CD4-positive, CD25-positive, alpha-beta regulatory T cell (primary cell): ENCODE data around the gene TENM4. TPM values are rescaled to one million over a fixed set of nuclear protein-coding genes. Genes with fewer than 3 reads are reported as not detected.

Experiments
- ATAC-seq, 2 donors: fragments of 150-1000 bp; cut with Tn5 transposase; one replicate each; pipeline ENCODE4 v1.10.0; 2021; ENCODE audit warnings: low read depth in 2 of 2, moderate number of reproducible peaks in 2 of 2, moderate library complexity in 1 of 2
- DNase-seq, 3 donors: peaks; one replicate each; pipeline versions ENCODE4 v3.0.0 to v3.0.0-alpha.2; 2012 to 2022; ENCODE audit warnings: mixed read lengths in 1 of 3
- H3K27ac ChIP-seq: one replicate; pipeline ENCODE4 v1.7.0; 2013; ENCODE audit warnings: mild to moderate bottlenecking, low read length; ENCODE audit not compliant: insufficient read depth, poor library complexity, severe bottlenecking
- H3K27me3 ChIP-seq: one replicate; pipeline ENCODE4 v1.7.0; 2013; ENCODE audit warnings: low read length; ENCODE audit not compliant: control insufficient read depth, insufficient read depth
- H3K36me3 ChIP-seq: one replicate; pipeline ENCODE4 v1.7.0; 2013; ENCODE audit warnings: mild to moderate bottlenecking, low read length, moderate library complexity; ENCODE audit not compliant: control insufficient read depth, insufficient read depth
- H3K4me1 ChIP-seq: 2 replicates; pipeline ENCODE4 v1.7.0; 2013; ENCODE audit warnings: mild to moderate bottlenecking, low read length; ENCODE audit not compliant: insufficient read depth, control insufficient read depth, poor library complexity, severe bottlenecking
- H3K4me3 ChIP-seq: one replicate; pipeline ENCODE4 v1.7.0; 2013; ENCODE audit warnings: low read depth, mild to moderate bottlenecking, low read length, moderate library complexity
- H3K9me3 ChIP-seq, 2 experiments: 1 replicate in 1 of 2; 2 replicates in 1 of 2; pipeline ENCODE4 v1.7.0; 2013; ENCODE audit warnings: low read length in 2 of 2, mild to moderate bottlenecking in 1 of 2, moderate library complexity in 1 of 2; ENCODE audit not compliant: control insufficient read depth in 2 of 2
- H3K27ac Mint-ChIP-seq, 3 donors: one replicate each; pipeline ENCODE4 v1.8.0; 2020 to 2022; ENCODE audit warnings: mild to moderate bottlenecking in 3 of 3, mixed read lengths in 3 of 3, moderate library complexity in 2 of 3
- H3K27me3 Mint-ChIP-seq: one replicate; pipeline ENCODE4 v1.8.0; 2022; ENCODE audit warnings: mild to moderate bottlenecking, mixed read lengths
- H3K36me3 Mint-ChIP-seq: one replicate; pipeline ENCODE4 v1.8.0; 2020; ENCODE audit warnings: mixed read lengths
- H3K4me1 Mint-ChIP-seq, 4 donors: one replicate each; pipeline ENCODE4 v1.8.0; 2020 to 2022; ENCODE audit warnings: mixed read lengths in 4 of 4, mild to moderate bottlenecking in 1 of 4
- H3K4me3 Mint-ChIP-seq, 4 donors: one replicate each; pipeline ENCODE4 v1.8.0; 2020 to 2022; ENCODE audit warnings: mild to moderate bottlenecking in 4 of 4, mixed read lengths in 4 of 4, moderate library complexity in 3 of 4
- H3K9me3 Mint-ChIP-seq, 7 donors: one replicate each; pipeline ENCODE4 v1.8.0; 2020 to 2022; ENCODE audit warnings: mixed read lengths in 7 of 7, mild to moderate bottlenecking in 3 of 7, moderate library complexity in 2 of 7
- polyA plus RNA-seq, 4 donors: library from polyadenylated mRNA; unstranded; fragments of 300-500 nt; fragmentation: Illumina TruSeq; gene quantifications; one replicate each; pipeline ENCODE4 v1.2.3, GENCODE V29; 2021
- total RNA-seq: library from RNA; stranded (reverse); gene quantifications from one replicate; pipeline ENCODE4 v1.2.3, GENCODE V29; 2022

Gene TENM4
- total and polyA plus RNA-seq, 5 donors from 2014 or later = 0.02 TPM; not detected in 4

DNA sequence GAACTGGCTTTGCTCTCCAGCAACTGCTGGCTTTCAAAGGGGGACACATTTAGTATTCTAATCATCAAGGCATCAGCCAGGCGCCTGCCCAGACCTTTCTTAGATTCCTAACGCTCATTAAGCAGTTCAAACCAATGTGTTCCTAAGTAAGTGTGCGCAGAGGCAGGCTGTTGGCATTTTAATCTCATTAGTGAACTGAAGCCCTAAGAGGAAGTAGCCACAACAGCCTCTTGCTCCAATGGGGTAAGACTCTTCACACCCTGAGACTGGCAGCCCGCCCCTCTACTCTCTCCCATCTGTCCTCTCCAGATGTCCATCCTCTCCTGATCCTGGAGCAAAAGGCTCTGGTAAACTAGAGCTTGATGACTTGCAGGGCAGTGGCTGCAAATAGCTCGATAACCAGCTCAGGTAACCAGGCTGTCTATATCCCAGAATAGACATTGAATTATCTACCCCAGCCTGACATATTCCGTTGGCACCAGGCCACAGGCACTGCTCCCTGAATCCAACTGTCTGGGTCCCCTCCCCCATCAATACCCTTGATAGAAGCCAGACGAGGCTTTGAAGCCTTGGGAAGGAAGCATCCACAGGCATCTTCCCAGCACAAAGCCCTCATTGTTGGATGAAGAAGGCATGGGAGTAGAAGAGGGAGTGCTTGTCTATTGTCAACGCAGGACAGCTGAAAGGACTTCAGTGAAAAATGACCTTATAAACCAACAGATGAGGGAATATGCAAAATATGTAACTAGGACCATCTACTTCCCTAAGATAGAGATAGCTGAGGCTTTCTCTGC lies 321.1 kb downstream of the TENM4 start:
- H3K9me3 Mint-ChIP-seq = peaks cover 0 to 3% (median 0%) of the 10 kb centered on the region in 7 donors
- no peaks in the 10 kb centered on the region for H3K4me1 ChIP-seq
- no peak overlapping the region for H3K27ac Mint-ChIP-seq

DNA sequence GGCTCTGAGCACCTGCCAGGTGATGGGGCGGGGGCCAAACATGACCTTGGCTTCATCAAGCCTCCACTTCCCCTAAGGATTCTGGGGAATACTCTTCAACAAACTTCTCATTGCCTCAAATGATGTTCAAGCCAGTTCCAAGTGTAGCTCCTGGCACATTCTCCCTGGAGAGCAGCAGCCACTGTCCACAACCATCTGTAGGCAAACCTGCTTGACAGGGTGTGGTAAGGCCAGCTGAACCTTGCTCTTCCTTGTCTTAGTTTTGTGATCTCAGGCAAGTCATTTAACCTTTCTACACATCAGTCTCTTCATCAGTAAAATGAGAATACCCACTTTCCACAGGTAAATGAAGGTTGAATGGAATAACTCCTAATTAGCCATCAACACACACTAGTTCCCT lies 323.3 kb downstream of the TENM4 start:
- no peak for DNase-seq
- no peak for ATAC-seq
- H3K4me1 Mint-ChIP-seq = no peaks in the 10 kb centered on the region
- H3K27me3 ChIP-seq = no peaks in the 10 kb centered on the region
- H3K4me1 ChIP-seq = no peaks in the 10 kb centered on the region
- H3K4me3 ChIP-seq = no peak overlapping the region
- H3K27ac ChIP-seq = no peak overlapping the region
- H3K27me3 Mint-ChIP-seq = peaks cover 5% of the 10 kb centered on the region
- H3K9me3 Mint-ChIP-seq = peaks cover 0 to 4% (median 0%) of the 10 kb centered on the region in 7 donors
- H3K36me3 Mint-ChIP-seq = no peaks in the 10 kb centered on the region
- H3K4me3 Mint-ChIP-seq = no peak overlapping the region
- no peaks in the 10 kb centered on the region for H3K36me3 ChIP-seq
- no peak overlapping the region for H3K27ac Mint-ChIP-seq
- H3K9me3 ChIP-seq = no peaks in the 10 kb centered on the region

More for the DNA sequence above, 321.1 kb downstream of the TENM4 start:
- no peak overlapping the region for H3K4me3 Mint-ChIP-seq
- H3K36me3 ChIP-seq = no peaks in the 10 kb centered on the region
- no peak for ATAC-seq
- no peak overlapping the region for H3K27ac ChIP-seq
- H3K4me1 Mint-ChIP-seq = no peaks in the 10 kb centered on the region
- H3K4me3 ChIP-seq = no peak overlapping the region
- H3K27me3 ChIP-seq = no peaks in the 10 kb centered on the region
- no peak for DNase-seq
- peaks cover 5% of the 10 kb centered on the region for H3K27me3 Mint-ChIP-seq
- no peaks in the 10 kb centered on the region for H3K9me3 ChIP-seq
- H3K36me3 Mint-ChIP-seq = no peaks in the 10 kb centered on the region

DNA sequence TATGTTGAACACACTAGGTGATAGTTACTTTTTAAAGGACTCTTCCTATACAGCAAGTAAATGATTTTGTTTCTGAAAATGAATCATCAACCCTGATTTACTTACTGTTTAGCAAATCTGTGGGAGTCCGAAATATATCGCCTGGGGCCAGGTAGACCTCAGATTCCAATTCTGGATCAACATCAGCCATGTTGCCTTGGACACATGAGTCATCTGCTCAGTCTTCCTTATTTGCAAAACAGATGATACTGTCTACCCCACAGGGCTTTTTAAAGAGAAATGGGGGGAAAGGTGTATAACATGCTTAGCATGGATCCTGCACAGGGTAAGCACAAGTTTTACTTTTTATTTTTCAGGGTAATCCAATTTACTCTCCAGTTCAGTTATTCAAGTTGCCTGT lies 324.2 kb downstream of the TENM4 start:
- no peaks in the 10 kb centered on the region for H3K4me1 ChIP-seq
- no peak overlapping the region for H3K4me3 Mint-ChIP-seq
- no peak overlapping the region for H3K27ac Mint-ChIP-seq
- H3K27me3 ChIP-seq = no peaks in the 10 kb centered on the region
- no peaks in the 10 kb centered on the region for H3K9me3 ChIP-seq
- H3K36me3 Mint-ChIP-seq = no peaks in the 10 kb centered on the region
- DNase-seq (no peak), ATAC-seq (no peak)
- peaks cover 0 to 4% (median 0%) of the 10 kb centered on the region in 7 donors for H3K9me3 Mint-ChIP-seq
- H3K4me3 ChIP-seq = no peak overlapping the region
- no peaks in the 10 kb centered on the region for H3K36me3 ChIP-seq
- no peaks in the 10 kb centered on the region for H3K4me1 Mint-ChIP-seq
- H3K27ac ChIP-seq = no peak overlapping the region
- H3K27me3 Mint-ChIP-seq = peaks cover 5% of the 10 kb centered on the region

DNA sequence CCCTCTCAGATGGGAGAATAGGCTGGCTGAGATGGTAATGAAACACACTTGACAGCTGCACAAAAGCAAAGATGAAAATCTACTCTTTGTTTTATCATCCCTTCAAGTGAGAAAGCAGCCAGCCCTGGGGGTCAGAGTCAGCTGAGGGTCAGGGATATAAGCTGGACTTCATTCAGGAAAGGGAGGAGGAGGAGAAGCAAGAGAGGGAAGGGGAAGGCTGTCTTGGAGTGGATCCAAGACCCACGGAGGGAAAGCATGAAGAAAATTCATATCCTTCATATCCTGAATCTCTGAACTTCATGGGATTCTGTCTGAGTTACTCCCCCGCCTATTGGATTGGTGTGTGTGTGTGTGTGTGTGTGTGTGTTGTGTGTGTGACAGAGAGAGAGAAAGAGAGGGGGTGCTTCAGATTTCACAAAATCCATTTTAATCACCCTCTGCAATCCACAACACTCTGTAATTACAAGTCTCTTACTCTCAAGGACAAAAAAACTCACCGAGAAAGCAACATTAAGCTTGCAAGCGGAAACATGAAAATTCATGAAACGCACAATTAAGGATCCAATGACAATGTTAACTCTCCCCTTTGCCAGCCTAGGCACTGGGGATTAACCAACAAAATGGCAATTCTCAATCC lies 327.7 kb downstream of the TENM4 start:
- H3K27me3 Mint-ChIP-seq = peaks cover 5% of the 10 kb centered on the region
- H3K4me1 Mint-ChIP-seq = no peaks in the 10 kb centered on the region
- H3K27me3 ChIP-seq = no peaks in the 10 kb centered on the region
- H3K27ac ChIP-seq = no peak overlapping the region
- no peaks in the 10 kb centered on the region for H3K36me3 Mint-ChIP-seq
- ATAC-seq (no peak), DNase-seq (no peak)
- H3K4me1 ChIP-seq = no peaks in the 10 kb centered on the region
- H3K4me3 ChIP-seq = no peak overlapping the region
- no peaks in the 10 kb centered on the region for H3K36me3 ChIP-seq
- peaks cover 0 to 6% (median 0%) of the 10 kb centered on the region in 7 donors for H3K9me3 Mint-ChIP-seq
- H3K27ac Mint-ChIP-seq = no peak overlapping the region
- no peaks in the 10 kb centered on the region for H3K9me3 ChIP-seq
- H3K4me3 Mint-ChIP-seq = no peak overlapping the region

DNA sequence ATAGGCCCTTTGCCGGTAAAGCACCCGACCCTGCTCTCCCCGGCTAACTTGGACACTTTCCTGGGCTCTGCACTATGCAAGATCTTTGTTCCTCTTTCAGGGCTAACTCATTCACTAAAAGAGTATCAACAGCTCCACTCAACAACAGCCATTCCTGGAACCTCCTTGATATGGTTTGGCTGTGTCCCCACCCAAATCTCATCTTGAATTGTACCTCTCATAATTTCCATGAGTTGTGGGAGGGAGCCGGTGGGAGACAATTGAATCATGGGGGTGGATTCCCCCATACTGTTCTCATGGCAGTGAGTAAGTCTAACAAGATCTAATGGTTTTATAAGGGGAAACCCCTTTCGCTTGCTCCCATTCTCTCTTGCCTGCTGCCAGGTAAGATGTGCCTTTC lies 330.0 kb downstream of the TENM4 start:
- H3K4me1 Mint-ChIP-seq = no peaks in the 10 kb centered on the region
- no peak for ATAC-seq
- H3K4me1 ChIP-seq = no peaks in the 10 kb centered on the region
- H3K9me3 ChIP-seq = no peaks in the 10 kb centered on the region
- H3K4me3 Mint-ChIP-seq = no peak overlapping the region
- H3K4me3 ChIP-seq = no peak overlapping the region
- no peak overlapping the region for H3K27ac Mint-ChIP-seq
- H3K27me3 Mint-ChIP-seq = no peaks in the 10 kb centered on the region
- no peaks in the 10 kb centered on the region for H3K36me3 Mint-ChIP-seq
- no peaks in the 10 kb centered on the region for H3K36me3 ChIP-seq
- no peaks in the 10 kb centered on the region for H3K27me3 ChIP-seq
- DNase-seq = no peak
- H3K27ac ChIP-seq = no peak overlapping the region
- H3K9me3 Mint-ChIP-seq = peaks cover 0 to 4% (median 0%) of the 10 kb centered on the region in 7 donors

DNA sequence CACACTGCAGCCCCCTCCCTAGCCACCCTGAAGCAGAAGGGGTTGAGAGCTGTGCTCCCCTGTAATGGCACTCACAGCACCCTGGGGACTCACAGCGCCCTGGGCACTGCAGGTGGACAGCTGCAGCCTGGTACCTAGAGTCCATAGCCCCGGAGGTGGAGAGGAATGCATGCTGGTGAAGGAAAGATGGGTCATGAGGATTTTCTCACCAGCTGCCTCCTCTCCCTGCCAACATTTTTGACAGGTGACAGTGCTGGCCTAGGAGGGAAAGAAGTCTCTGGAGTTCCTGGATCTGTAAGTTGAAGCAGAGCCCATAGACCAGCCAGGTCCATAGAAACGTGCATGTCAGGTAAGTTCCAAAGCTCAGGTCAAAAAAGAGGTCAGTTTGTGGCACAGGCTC lies 330.5 kb downstream of the TENM4 start:
- Mint-ChIP-seq H3K4me1 (no peaks in the 10 kb centered on the region), H3K27ac (no peak overlapping the region)
- no peaks in the 10 kb centered on the region for H3K27me3 ChIP-seq

DNA sequence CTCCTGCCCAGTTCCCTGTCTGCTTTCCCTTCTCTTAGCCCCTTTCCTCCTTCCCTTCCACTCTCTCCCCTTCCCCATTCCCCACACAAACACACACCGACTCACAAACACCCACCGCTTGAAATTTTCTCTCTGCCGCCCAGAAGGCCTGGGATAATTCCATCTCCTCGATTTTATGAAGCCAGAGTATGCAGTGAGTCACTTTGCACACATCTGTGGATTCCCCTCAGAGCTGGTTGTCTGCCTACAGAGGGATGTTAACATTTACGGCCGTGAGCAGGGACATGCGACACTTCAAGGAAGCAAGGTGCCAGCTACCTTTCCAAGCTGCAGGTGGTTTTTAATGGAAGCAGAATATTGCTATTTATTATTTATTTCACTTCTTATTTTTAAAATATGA lies 332.0 kb downstream of the TENM4 start:
- Mint-ChIP-seq H3K9me3 (peaks cover 0 to 3% (median 0%) of the 10 kb centered on the region in 7 donors), H3K27me3 (no peaks in the 10 kb centered on the region), H3K4me3 (no peak overlapping the region), H3K4me1 (no peaks in the 10 kb centered on the region), H3K27ac (no peak overlapping the region), H3K36me3 (no peaks in the 10 kb centered on the region)
- ATAC-seq (no peak), DNase-seq (no peak)
- H3K4me3 ChIP-seq = no peak overlapping the region
- H3K27me3 ChIP-seq = no peaks in the 10 kb centered on the region
- no peak overlapping the region for H3K27ac ChIP-seq
- no peaks in the 10 kb centered on the region for H3K36me3 ChIP-seq
- no peaks in the 10 kb centered on the region for H3K9me3 ChIP-seq
- no peaks in the 10 kb centered on the region for H3K4me1 ChIP-seq

More for the DNA sequence above, 330.5 kb downstream of the TENM4 start:
- no peaks in the 10 kb centered on the region for H3K9me3 ChIP-seq
- ATAC-seq (no peak), DNase-seq (no peak)
- H3K4me3 Mint-ChIP-seq = no peak overlapping the region
- H3K27me3 Mint-ChIP-seq = no peaks in the 10 kb centered on the region
- no peaks in the 10 kb centered on the region for H3K36me3 ChIP-seq
- no peak overlapping the region for H3K4me3 ChIP-seq
- peaks cover 0 to 4% (median 0%) of the 10 kb centered on the region in 7 donors for H3K9me3 Mint-ChIP-seq
- no peaks in the 10 kb centered on the region for H3K4me1 ChIP-seq
- no peaks in the 10 kb centered on the region for H3K36me3 Mint-ChIP-seq
- H3K27ac ChIP-seq = no peak overlapping the region

DNA sequence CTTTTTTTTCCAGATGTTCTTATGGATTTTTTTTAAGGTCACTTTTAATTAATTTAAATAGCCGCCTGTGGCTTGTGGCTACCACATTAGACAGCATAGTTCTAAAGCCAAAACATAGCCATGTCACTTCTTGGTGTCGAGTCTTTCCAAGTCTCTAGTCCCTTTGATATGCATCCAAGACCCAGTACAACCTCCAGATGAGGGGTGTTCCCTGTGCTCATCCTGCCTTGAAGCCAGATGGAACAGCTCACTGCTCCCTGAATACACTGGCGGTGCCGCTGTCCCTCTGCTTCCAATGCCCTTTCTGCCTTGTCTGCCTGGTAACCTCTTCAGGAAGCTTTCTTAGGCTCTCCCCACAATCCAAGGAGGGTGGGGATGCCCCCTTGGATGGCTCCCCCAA lies 338.0 kb downstream of the TENM4 start:
- ATAC-seq (no peak), DNase-seq (no peak)
- H3K9me3 ChIP-seq = no peaks in the 10 kb centered on the region
- Mint-ChIP-seq H3K9me3 (no peaks in the 10 kb centered on the region), H3K27me3 (no peaks in the 10 kb centered on the region), H3K27ac (no peak overlapping the region), H3K36me3 (no peaks in the 10 kb centered on the region), H3K4me3 (no peak overlapping the region), H3K4me1 (no peaks in the 10 kb centered on the region)
- H3K4me1 ChIP-seq = no peaks in the 10 kb centered on the region
- no peak overlapping the region for H3K27ac ChIP-seq
- H3K27me3 ChIP-seq = no peaks in the 10 kb centered on the region
- H3K36me3 ChIP-seq = no peaks in the 10 kb centered on the region
- H3K4me3 ChIP-seq = no peak overlapping the region
